ENCODE data around the gene NTRK3. TPM values are rescaled to one million over a fixed set of nuclear protein-coding genes. Genes with fewer than 3 reads are reported as not detected.

Gene NTRK3
- total and polyA plus RNA-seq, 2 experiments from 2014 or later, result not detected

- WGBS, 2 experiments (ENCODE audit: low coverage in 1 of 2, low lambda C conversion rate in 2 of 2, missing lambda C conversion rate in 2 of 2), result 2 to 10% methylated on average over 4 to 5 of the region's 5 CpGs
- no peaks in the 10 kb centered on the region for H3K27me3 ChIP-seq (replicated peaks; ENCODE audit: insufficient read depth)
- in situ Hi-C loops (cut with MboI), result no loop called here
- H3K9ac ChIP-seq, result peak overlapping the region; percentile 31; the same call in 1 of the 2 replicates
- no peaks in the 10 kb centered on the region for H4K20me1 ChIP-seq (ENCODE audit: insufficient read depth)
- TF ChIP-seq EZH2phosphoT487 (IDR thresholded peaks at IDR 0.05; ENCODE audit: insufficient read depth, low read depth) (no peak), EZH2 (IDR thresholded peaks at IDR 0.05; ENCODE audit: insufficient read depth, poor library complexity, severe bottlenecking) (no peak)
- peaks cover 31% of the 10 kb centered on the region for H3F3A ChIP-seq (ENCODE audit: insufficient read depth)
- peak overlapping the region; percentile 70 for H3K27ac ChIP-seq
- 0 out of 2 replicates have a peak overlapping the region, but pooled peaks have one; percentile 46 for H2AFZ ChIP-seq
- no peaks in the 10 kb centered on the region for H3K79me2 ChIP-seq (ENCODE audit: insufficient read depth)
- H3K9me2 ChIP-seq (ENCODE audit: insufficient read depth), result no peaks in the 10 kb centered on the region
- H3K4me1 ChIP-seq (ENCODE audit: insufficient read depth), result peaks cover 31% of the 10 kb centered on the region
- H3K9me3 ChIP-seq (ENCODE audit: low read depth), result no peaks in the 10 kb centered on the region
- DNase-seq, result peak; percentile 93
- H3K4me2 ChIP-seq (ENCODE audit: unreplicated experiment), result peak overlapping the region; percentile 81
- H3K4me3 ChIP-seq, result peak overlapping the region; percentile 50
- H3K36me3 ChIP-seq (ENCODE audit: low read depth), result no peaks in the 10 kb centered on the region
Observed at GRCh38 chr15:87816811-87817210, 439.7 kb downstream of the NTRK3 start.

GRCh38 chr15:87816016-87816415, 440.5 kb downstream of the NTRK3 start:
- Histone ChIP-seq H3K9me3 (ENCODE audit: low read depth) (no peaks in the 10 kb centered on the region), H2AFZ (peak overlapping the region; percentile 71), H3K27ac (peak overlapping the region; percentile 47), H4K20me1 (ENCODE audit: insufficient read depth) (no peaks in the 10 kb centered on the region), H3K4me2 (ENCODE audit: unreplicated experiment) (peak overlapping the region; percentile 81), H3K36me3 (ENCODE audit: low read depth) (no peaks in the 10 kb centered on the region), H3K27me3 (replicated peaks; ENCODE audit: insufficient read depth) (no peaks in the 10 kb centered on the region), H3K4me1 (ENCODE audit: insufficient read depth) (peaks cover 31% of the 10 kb centered on the region), H3K9me2 (ENCODE audit: insufficient read depth) (no peaks in the 10 kb centered on the region), H3K79me2 (ENCODE audit: insufficient read depth) (no peaks in the 10 kb centered on the region), H3F3A (ENCODE audit: insufficient read depth) (peaks cover 31% of the 10 kb centered on the region), H3K4me3 (no peak overlapping the region), H3K9ac (no peak overlapping the region)
- 89 to 90% methylated on average over 1 of the region's 1 CpG for WGBS, 2 experiments (ENCODE audit: low coverage in 1 of 2, low lambda C conversion rate in 2 of 2, missing lambda C conversion rate in 2 of 2)
- peak; percentile 30 for DNase-seq
- in situ Hi-C loops (cut with MboI), result no loop called here
- TF ChIP-seq EZH2phosphoT487 (IDR thresholded peaks at IDR 0.05; ENCODE audit: insufficient read depth, low read depth), result no peak
- TF ChIP-seq EZH2 (IDR thresholded peaks at IDR 0.05; ENCODE audit: insufficient read depth, poor library complexity, severe bottlenecking), result no peak

Small RNA genes lying within 50 kb of the gene (small RNA-seq; reads per million reads assigned to genes)
- not detected for gene MED28P6 (ENCODE audit: low read depth, low replicate concordance)

Other genes starting within 250 kb of the NTRK3 start
- 14.6 and 20.5 TPM in 2 replicates for gene MRPL46, start 210.6 kb upstream of the NTRK3 start, total RNA-seq (2014; rRNA removed; shearing (Covaris generic))
- 38.4 and 45.3 TPM in 2 replicates for gene MRPL46, start 210.6 kb upstream of the NTRK3 start, polyA plus RNA-seq (2016; fragmentation: Nextera tagmentation; extraction: Ambion mirVana)
- 24.9 and 36.4 TPM in 2 replicates for gene MRPS11, start 211.0 kb upstream of the NTRK3 start, total RNA-seq (2014; rRNA removed; shearing (Covaris generic))
- gene MRPS11, start 211.0 kb upstream of the NTRK3 start, polyA plus RNA-seq (2016; fragmentation: Nextera tagmentation; extraction: Ambion mirVana), result 75.9 and 76.6 TPM in 2 replicates